HL-60 (cell line): ENCODE measurements around the gene C17orf114.

Source experiments
- DNase-seq, 2 experiments: peaks; one replicate each; pipeline ENCODE4 v3.0.0-alpha.2; 2010 to 2020; ENCODE audit warnings: low read depth in 1 of 2, low spot score in 1 of 2
- H3K27ac ChIP-seq: fragments of 250-450 bp; sonication (Bioruptor Pico); replicated peaks from 2 replicates; pipeline ENCODE4 v1.5.1; 2020; ENCODE audit warnings: mild to moderate bottlenecking, moderate library complexity
- H3K27me3 ChIP-seq: fragments of 250-450 bp; sonication (Bioruptor Pico); 2 replicates; pipeline ENCODE4 v1.5.1; 2021; ENCODE audit warnings: mild to moderate bottlenecking, moderate library complexity; ENCODE audit not compliant: insufficient read depth, poor library complexity, severe bottlenecking
- H3K4me3 ChIP-seq: replicated peaks from 2 replicates; pipeline ENCODE4 v1.5.1; 2011; ENCODE audit warnings: mild to moderate bottlenecking, control low read depth, low read length; ENCODE audit not compliant: insufficient read depth
- CTCF ChIP-seq: IDR thresholded peaks from one replicate; pipeline ENCODE4 v1.5.1; 2011; ENCODE audit warnings: low read length, control low read depth, inconsistent platforms; ENCODE audit not compliant: insufficient read depth
- GABPA ChIP-seq: IDR thresholded peaks from 2 replicates; pipeline ENCODE4 v1.6.1; 2012; ENCODE audit warnings: low read depth
- POLR2AphosphoS5 ChIP-seq: IDR thresholded peaks from 2 replicates; pipeline ENCODE4 v1.6.1; 2012; ENCODE audit warnings: low read depth
- REST ChIP-seq: IDR thresholded peaks from 2 replicates; pipeline ENCODE4 v1.6.1; 2012; ENCODE audit warnings: low read depth; ENCODE audit not compliant: insufficient replicate concordance
- SPI1 ChIP-seq: IDR thresholded peaks from 2 replicates; pipeline ENCODE4 v1.6.1; 2012; ENCODE audit warnings: low read depth, mild to moderate bottlenecking, borderline replicate concordance

C17orf114 gene

GRCh38 chr17:4789951-4790704 is 12.0 kb downstream of the C17orf114 start:
- peak; percentile 71 to 74 for DNase-seq

GRCh38 chr17:4789701-4789950 is 12.5 kb downstream of the C17orf114 start:
- DNase-seq = no peak
- Histone ChIP-seq H3K27me3 (peaks cover 13% of the 10 kb centered on the region), H3K27ac (no peak overlapping the region), H3K4me3 (peak overlapping the region; percentile 42)
- TF ChIP-seq SPI1 (no peak), POLR2AphosphoS5 (no peak), GABPA (no peak), CTCF (no peak), REST (no peak)

More at GRCh38 chr17:4789951-4790704, 12.0 kb downstream of the C17orf114 start:
- TF ChIP-seq POLR2AphosphoS5 (peak; percentile 19; the same call in 1 of the 2 replicates), CTCF (no peak)
- Histone ChIP-seq H3K4me3 (peak overlapping the region; percentile 42), H3K27me3 (peaks cover 13% of the 10 kb centered on the region), H3K27ac (no peak overlapping the region)

GRCh38 chr17:4788807-4789700 is 13.1 kb downstream of the C17orf114 start, which contains the start of gene GLTPD2:
Gene GLTPD2 (plus strand): TSS chr17:4788964. CDS start chr17:4789012, 48 bp downstream.
- no peak for DNase-seq
- H3K27me3 ChIP-seq = peaks cover 13% of the 10 kb centered on the region
- peak within 1 kb of the TSS; percentile 42 for H3K4me3 ChIP-seq
- TF ChIP-seq CTCF (no peak), SPI1 (no peak), GABPA (no peak), POLR2AphosphoS5 (no peak), REST (no peak)
- H3K27ac ChIP-seq = no peak within 1 kb of the TSS
